K562 (cell line): ENCODE results near the gene SERPINA9.

Experiments used
- BRCA1 ChIP-seq, 2 experiments: fragments of 450-650 bp in 1 of 2; sonication (generic) in 1 of 2; formaldehyde crosslinking in 1 of 2; IDR thresholded peaks; 2 replicates each; pipeline versions ENCODE4 v1.5.0 to v1.6.1; 2017 to 2020; ENCODE audit warnings: mild to moderate bottlenecking in 1 of 2, missing genetic modification reagents in 1 of 2
- CBX8 ChIP-seq: fragments of 200-600 bp; sonication (generic); IDR thresholded peaks from 2 replicates; pipeline ENCODE4 v1.6.1; 2012; ENCODE audit warnings: borderline replicate concordance, mixed run types, low read depth, mild to moderate bottlenecking, moderate library complexity, mixed read lengths, low read length, control low read depth, inconsistent platforms; ENCODE audit not compliant: poor library complexity, severe bottlenecking; ENCODE audit errors: extremely low read depth
- CTCF ChIP-seq, 3 experiments: IDR thresholded peaks in 2 of 3; conservative IDR thresholded peaks in 1 of 3; 2 replicates each; pipeline ENCODE4 v1.5.1; 2011 to 2012; ENCODE audit warnings: low read length in 3 of 3, mild to moderate bottlenecking in 3 of 3, control low read depth in 2 of 3, improper control_type of control experiment in 1 of 3, inconsistent platforms in 1 of 3, low read depth in 1 of 3, mixed read lengths in 1 of 3, moderate library complexity in 1 of 3; ENCODE audit not compliant: insufficient read depth in 2 of 3
- CUX1 ChIP-seq: fragments of 200-800 bp; sonication (Bioruptor generic); IDR thresholded peaks from 2 replicates; pipeline ENCODE4 v1.6.1; 2016; ENCODE audit warnings: missing genetic modification characterization, missing compliant biosample characterization
- ELF1 ChIP-seq: fragments of 200-800 bp; sonication (Bioruptor generic); IDR thresholded peaks from 2 replicates; pipeline ENCODE4 v1.6.1; 2016; ENCODE audit warnings: missing genetic modification characterization, missing compliant biosample characterization
- HDAC6 ChIP-seq: IDR thresholded peaks from 2 replicates; pipeline ENCODE4 v1.6.1; 2012; ENCODE audit warnings: low read depth, mild to moderate bottlenecking, control low read depth, inconsistent platforms, low read length, moderate library complexity
- POLR2AphosphoS5 ChIP-seq: IDR thresholded peaks from 2 replicates; pipeline ENCODE4 v1.6.1; 2011; ENCODE audit warnings: mild to moderate bottlenecking, low read depth, low read length, moderate library complexity; ENCODE audit not compliant: control insufficient read depth, insufficient read depth
- PRPF4 ChIP-seq: fragments of 200-400 bp; formaldehyde crosslinking; IDR thresholded peaks from one replicate; pipeline ENCODE4 v1.6.1; 2017; ENCODE audit warnings: low read length, low read depth, mild to moderate bottlenecking; ENCODE audit not compliant: insufficient read depth, poor library complexity, severe bottlenecking
- SMAD3 ChIP-seq: fragments of 450-650 bp; formaldehyde crosslinking; conservative IDR thresholded peaks from 2 replicates; pipeline ENCODE4 v1.4.0; 2020; ENCODE audit warnings: mild to moderate bottlenecking
- THAP12 ChIP-seq: fragments of 250-450 bp; sonication (Bioruptor Pico); IDR thresholded peaks from 2 replicates; pipeline ENCODE4 v1.9.0; 2021; ENCODE audit warnings: mild to moderate bottlenecking, inconsistent platforms
- ZNF740 ChIP-seq, 3 experiments: fragments of 200-800 bp in 1 of 3; sonication (Bioruptor generic) in 1 of 3; sonication (generic) in 1 of 3; formaldehyde crosslinking in 1 of 3; IDR thresholded peaks; 2 replicates each; pipeline versions ENCODE4 v1.6.1 to v1.8.0; 2016 to 2022; ENCODE audit warnings: mild to moderate bottlenecking in 2 of 3, missing compliant biosample characterization in 2 of 3, missing genetic modification characterization in 2 of 3, missing genetic modification reagents in 1 of 3

- no peak for TF ChIP-seq ZNF740 (CRISPR knock-in tag; IDR thresholded peaks at IDR 0.05)
- no peak for TF ChIP-seq ZNF740 (tag; IDR thresholded peaks at IDR 0.05)
- no peak for TF ChIP-seq HDAC6
- TF ChIP-seq CTCF (IDR thresholded peaks at IDR 0.05 in 2 of 3, conservative IDR thresholded peaks at IDR 0.05 in 1 of 3; ENCODE audit: insufficient read depth in 2 of 3, low read depth in 1 of 3, low read length in 3 of 3), result no peak
- no peak for TF ChIP-seq PRPF4
- no peak for TF ChIP-seq BRCA1 (IDR thresholded peaks at IDR 0.05)
- no peak for TF ChIP-seq BRCA1 (CRISPR knock-in tag; IDR thresholded peaks at IDR 0.05)
- no peak for TF ChIP-seq POLR2AphosphoS5
- no peak for TF ChIP-seq SMAD3
- no peak for TF ChIP-seq CBX8
- TF ChIP-seq CUX1, result no peak
- no peak for TF ChIP-seq ELF1 (tag)
- no peak for TF ChIP-seq THAP12 (CRISPR knock-in tag)
Observed at GRCh38 chr14:94524093-94524492, 48.1 kb upstream of the SERPINA9 start.
